OCI-LY1 (cell line): Measurements from ENCODE around the gene SMARCC1.

Source experiments
- CTCF ChIP-seq: fragments of 200-600 bp; sonication (generic), shearing (Covaris generic); IDR thresholded peaks from 2 replicates; pipeline ENCODE4 v1.5.1; 2017; ENCODE audit warnings: mild to moderate bottlenecking, antibody characterized with exemption, low read length, moderate library complexity, mixed read lengths
- EZH2 ChIP-seq: fragments of 200-600 bp; sonication (generic), shearing (Covaris generic); IDR thresholded peaks from 2 replicates; pipeline ENCODE4 v1.8.0; 2017; ENCODE audit warnings: borderline replicate concordance, mixed run types, mild to moderate bottlenecking, antibody characterized with exemption, low read length, moderate library complexity, mixed read lengths

- no peak for TF ChIP-seq CTCF
- TF ChIP-seq EZH2, result no peak
These were observed 129.6 kb downstream of the SMARCC1 start for GRCh38 chr3:47652142-47652541.
